ENCODE data around the gene SP7. TPM values are rescaled to one million over a fixed set of nuclear protein-coding genes. Genes with fewer than 3 reads are reported as not detected.

SP7 gene
- total RNA-seq, 1 experiment from 2014 or later: 0.41 TPM

DNA sequence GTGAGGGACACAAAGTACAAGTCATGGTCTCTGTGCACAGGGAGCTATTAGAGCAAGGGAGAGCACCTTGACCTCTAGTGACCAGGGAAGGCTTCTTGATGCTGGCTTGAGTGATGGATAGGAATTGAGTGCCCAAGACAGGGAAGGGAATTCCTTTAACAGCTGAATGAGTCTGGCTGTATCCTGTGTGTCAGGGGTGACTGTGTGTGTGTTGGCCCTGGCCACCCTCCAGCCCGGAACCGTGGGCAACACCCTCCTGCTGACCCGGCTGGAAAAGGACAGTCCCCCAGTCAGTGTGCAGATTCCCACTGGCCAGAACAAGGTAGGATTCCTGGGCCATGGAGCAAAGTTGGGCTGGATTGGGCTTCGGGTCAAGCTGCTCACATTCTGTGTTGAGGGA, 46.3 kb downstream of the SP7 start:
- no peak for DNase-seq (ENCODE audit: low spot score)

GRCh38 chr12:53288322-53288721, 47.8 kb downstream of the SP7 start:
- DNase-seq (ENCODE audit: low spot score): no peak
- in situ Hi-C loops (cut with HindIII; ENCODE audit: low sequenced_read_pairs): loop anchor here (10.0 kb wide), 1 partner anchor 74 kb away; no protein-coding TSS in a partner anchor

More for the DNA sequence above, 46.3 kb downstream of the SP7 start:
- in situ Hi-C loops (cut with HindIII; ENCODE audit: low sequenced_read_pairs): loop anchor here (10.0 kb wide), 1 partner anchor 75 kb away; no protein-coding TSS in a partner anchor

- DNase-seq (ENCODE audit: low spot score): peak; percentile 68
- in situ Hi-C loops (cut with HindIII; ENCODE audit: low sequenced_read_pairs): loop anchor here (10.0 kb wide), 1 partner anchor 73 kb away; no protein-coding TSS in a partner anchor
Observed at GRCh38 chr12:53287741-53288216, 48.4 kb downstream of the SP7 start.

DNA sequence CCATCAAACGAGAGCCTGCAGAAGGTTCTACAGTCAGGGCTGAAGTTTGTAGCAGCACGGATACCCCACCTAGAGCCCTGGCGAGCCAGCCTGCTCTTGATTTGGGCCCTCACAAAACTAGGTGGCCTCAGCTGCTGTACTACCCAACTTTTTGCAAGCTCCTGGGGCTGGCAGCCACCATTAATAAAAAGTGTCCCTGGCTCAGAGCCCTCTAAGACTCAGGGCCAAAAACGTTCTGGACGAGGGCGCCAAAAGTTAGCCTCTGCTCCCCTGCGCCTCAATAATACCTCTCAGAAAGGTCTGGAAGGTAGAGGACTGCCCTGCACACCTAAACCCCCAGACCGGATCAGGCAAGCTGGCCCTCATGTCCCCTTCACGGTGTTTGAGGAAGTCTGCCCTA, 49.7 kb downstream of the SP7 start:
- in situ Hi-C loops (cut with HindIII; ENCODE audit: low sequenced_read_pairs): loop anchor here (10.0 kb wide), 1 partner anchor 72 kb away; no protein-coding TSS in a partner anchor
- no peak for DNase-seq (ENCODE audit: low spot score)

DNA sequence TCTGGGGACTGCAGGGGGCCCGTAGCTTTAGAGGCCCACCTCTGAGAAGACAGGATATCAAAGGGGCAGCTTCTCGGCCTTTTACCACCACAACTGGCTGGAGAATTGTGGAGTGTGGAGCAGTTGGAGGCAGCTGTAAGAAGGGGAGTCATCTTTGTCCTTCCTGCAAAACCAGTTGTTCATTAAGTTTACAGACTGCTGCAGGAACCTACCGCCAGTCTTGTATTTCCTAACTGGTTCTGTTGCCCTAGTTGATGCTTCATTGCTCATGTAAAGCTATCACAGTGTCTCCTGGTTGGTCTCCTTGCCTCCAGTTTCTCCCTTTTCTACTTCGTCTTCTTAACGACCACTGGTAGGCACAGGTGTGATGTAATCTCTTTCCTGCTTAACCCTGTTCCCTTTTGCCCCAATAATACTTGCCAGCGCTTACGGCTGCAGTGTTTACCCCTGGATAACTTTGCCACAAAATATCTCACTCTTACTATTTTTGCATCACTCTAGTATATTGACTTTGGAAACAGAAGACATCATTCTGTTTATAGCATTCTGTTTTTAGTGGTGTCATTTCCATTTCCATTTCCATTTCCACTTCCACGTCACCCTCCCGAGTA, 56.2 kb downstream of the SP7 start:
- DNase-seq (ENCODE audit: low spot score): no peak
- in situ Hi-C loops (cut with HindIII; ENCODE audit: low sequenced_read_pairs): loop anchor here (10.0 kb wide), 1 partner anchor 65 kb away; no protein-coding TSS in a partner anchor

DNA sequence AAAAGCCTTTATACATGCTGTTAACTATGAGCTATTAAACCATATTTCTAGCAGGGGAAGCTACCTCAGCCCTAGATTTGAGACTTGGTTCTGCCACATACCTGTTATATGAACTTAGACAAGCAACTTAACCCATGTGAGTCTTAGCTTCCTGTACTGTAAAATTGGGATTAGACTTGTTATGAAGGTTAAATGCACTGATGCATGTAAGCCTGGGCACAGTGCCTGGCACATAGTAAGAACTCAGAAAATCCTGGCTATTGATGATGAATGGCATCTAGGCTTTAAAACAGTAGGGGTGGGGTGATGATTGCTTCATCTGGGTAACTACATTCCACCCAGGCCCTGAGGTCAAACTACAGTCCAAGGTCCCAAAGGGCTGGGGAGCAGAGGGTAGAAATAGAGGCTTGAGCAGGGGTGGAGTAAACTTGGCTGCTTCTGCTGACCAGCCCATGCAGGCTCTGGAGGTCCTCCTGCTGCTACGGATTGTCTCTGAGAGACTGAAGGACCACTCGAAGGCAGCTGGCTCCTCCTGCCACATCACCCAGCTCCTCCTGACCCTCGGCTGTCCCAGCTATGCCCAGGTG, 56.8 kb downstream of the SP7 start:
- DNase-seq (ENCODE audit: low spot score): no peak
- in situ Hi-C loops (cut with HindIII; ENCODE audit: low sequenced_read_pairs): no loop called here

GRCh38 chr12:53277981-53278380, 58.2 kb downstream of the SP7 start:
- DNase-seq (ENCODE audit: low spot score): no peak
- in situ Hi-C loops (cut with HindIII; ENCODE audit: low sequenced_read_pairs): no loop called here

Other genes with a start within 250 kb of the SP7 start
- gene IGFBP6, start 238.7 kb downstream of the SP7 start, total RNA-seq (2014; rRNA removed; shearing (Covaris generic)): 29.3 and 50.2 TPM in 2 replicates
- not detected in 2 replicates for gene SOAT2, start 232.9 kb downstream of the SP7 start, total RNA-seq (2014; rRNA removed; shearing (Covaris generic))
- gene ZNF740, start 155.6 kb downstream of the SP7 start, total RNA-seq (2014; rRNA removed; shearing (Covaris generic)): 12.1 and 19.4 TPM in 2 replicates
- 2.0 and 7.2 TPM in 2 replicates for gene CSAD, start 155.4 kb downstream of the SP7 start, total RNA-seq (2014; rRNA removed; shearing (Covaris generic))
- 0.41 and 0.49 TPM in 2 replicates for gene ITGB7, start 129.1 kb downstream of the SP7 start, total RNA-seq (2014; rRNA removed; shearing (Covaris generic))
- gene RARG, start 104.1 kb downstream of the SP7 start, total RNA-seq (2014; rRNA removed; shearing (Covaris generic)): 48.6 and 58.9 TPM in 2 replicates
- 21.8 and 23.1 TPM in 2 replicates for gene ESPL1, start 68.1 kb downstream of the SP7 start, total RNA-seq (2014; rRNA removed; shearing (Covaris generic))
- 302 and 381 TPM in 2 replicates for gene PFDN5, start 40.8 kb downstream of the SP7 start, total RNA-seq (2014; rRNA removed; shearing (Covaris generic))
- 43.8 and 43.9 TPM in 2 replicates for gene MYG1, start 36.7 kb downstream of the SP7 start, total RNA-seq (2014; rRNA removed; shearing (Covaris generic))
- gene AAAS, start 14.7 kb downstream of the SP7 start, total RNA-seq (2014; rRNA removed; shearing (Covaris generic)): 103 and 105 TPM in 2 replicates
- gene SP1, start 43.8 kb upstream of the SP7 start, total RNA-seq (2014; rRNA removed; shearing (Covaris generic)): 26.6 and 40.0 TPM in 2 replicates
- not detected in 2 replicates for gene AMHR2, start 87.5 kb upstream of the SP7 start, total RNA-seq (2014; rRNA removed; shearing (Covaris generic))
- 83.1 and 127 TPM in 2 replicates for gene PRR13, start 105.4 kb upstream of the SP7 start, total RNA-seq (2014; rRNA removed; shearing (Covaris generic))
- 144 and 145 TPM in 2 replicates for gene PCBP2, start 115.7 kb upstream of the SP7 start, total RNA-seq (2014; rRNA removed; shearing (Covaris generic))
- gene MAP3K12, start 163.1 kb upstream of the SP7 start, total RNA-seq (2014; rRNA removed; shearing (Covaris generic)): 29.5 and 32.8 TPM in 2 replicates
- gene TARBP2, start 164.9 kb upstream of the SP7 start, total RNA-seq (2014; rRNA removed; shearing (Covaris generic)): 117 and 119 TPM in 2 replicates
- gene NPFF, start 171.1 kb upstream of the SP7 start, total RNA-seq (2014; rRNA removed; shearing (Covaris generic)): 10.7 TPM in 1 of 2 replicates, not detected in the other